Stimulated activated CD4-positive, alpha-beta T cell treated with anti-CD3 and anti-CD28 coated beads, Interleukin-1b, Interleukin-23, amount 100 ng/mL, for 48 hours (primary cell): ENCODE measurements around the gene KCNH8.

Experiments used
- DNase-seq: peaks from one replicate; pipeline ENCODE4 v3.0.0-alpha.2; 2020

Gene KCNH8

DNA sequence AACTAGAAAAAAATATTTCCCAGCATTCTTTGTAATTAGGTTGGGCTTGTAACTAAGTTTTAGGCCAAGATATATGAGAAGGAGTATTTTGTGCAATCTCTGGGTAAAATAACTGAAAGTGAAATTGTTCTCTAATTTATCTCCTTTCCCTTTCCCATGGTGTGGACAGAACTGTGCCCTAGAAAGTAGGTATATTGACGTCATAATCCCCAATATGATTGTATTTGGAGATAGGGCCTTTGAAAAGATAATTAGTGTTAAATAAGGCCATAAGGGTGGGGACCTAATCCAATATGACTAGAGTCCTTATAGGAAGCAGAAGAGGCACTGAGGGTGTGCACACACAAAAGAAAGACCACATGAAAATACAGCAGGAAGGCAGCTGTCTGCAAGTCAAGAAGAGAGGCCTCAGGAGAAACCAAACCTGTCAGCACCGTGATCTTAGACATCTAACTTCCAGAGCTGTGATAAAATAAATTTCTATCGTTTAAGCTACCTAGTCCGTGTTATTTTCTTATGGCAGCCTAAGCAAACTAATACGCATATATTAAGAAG lies 106.6 kb downstream of the KCNH8 start:
- no peak for DNase-seq

- DNase-seq: no peak
Observed at GRCh38 chr3:19256313-19256712, 108.0 kb downstream of the KCNH8 start.

GRCh38 chr3:19263606-19264005 lies 115.3 kb downstream of the KCNH8 start:
- no peak for DNase-seq

- no peak for DNase-seq
Observed at GRCh38 chr3:19264424-19264823, 116.1 kb downstream of the KCNH8 start.

GRCh38 chr3:19267040-19267439 lies 118.7 kb downstream of the KCNH8 start:
- no peak for DNase-seq

GRCh38 chr3:19270481-19270880 lies 122.2 kb downstream of the KCNH8 start:
- DNase-seq: no peak

GRCh38 chr3:19272296-19272695 lies 124.0 kb downstream of the KCNH8 start:
- no peak for DNase-seq

DNA sequence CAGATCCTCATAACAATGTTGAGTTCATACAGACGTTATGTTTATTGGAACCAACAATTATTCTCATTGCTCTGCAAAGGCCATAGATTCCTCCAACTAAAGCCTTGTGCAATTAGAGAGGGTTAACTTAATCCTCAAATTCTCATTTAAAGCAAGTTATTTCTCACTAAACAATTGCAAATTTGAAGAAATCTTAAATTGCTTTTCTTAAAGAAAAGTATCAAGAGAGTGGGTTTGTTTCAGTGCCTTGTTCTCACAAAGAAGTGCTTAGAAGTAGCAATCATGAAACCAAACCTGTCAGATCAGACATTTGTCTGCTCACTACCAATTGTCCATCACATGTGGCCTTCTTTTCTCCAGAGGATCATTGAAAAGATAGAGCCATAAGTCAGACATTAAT lies 124.8 kb downstream of the KCNH8 start:
- DNase-seq: no peak

DNA sequence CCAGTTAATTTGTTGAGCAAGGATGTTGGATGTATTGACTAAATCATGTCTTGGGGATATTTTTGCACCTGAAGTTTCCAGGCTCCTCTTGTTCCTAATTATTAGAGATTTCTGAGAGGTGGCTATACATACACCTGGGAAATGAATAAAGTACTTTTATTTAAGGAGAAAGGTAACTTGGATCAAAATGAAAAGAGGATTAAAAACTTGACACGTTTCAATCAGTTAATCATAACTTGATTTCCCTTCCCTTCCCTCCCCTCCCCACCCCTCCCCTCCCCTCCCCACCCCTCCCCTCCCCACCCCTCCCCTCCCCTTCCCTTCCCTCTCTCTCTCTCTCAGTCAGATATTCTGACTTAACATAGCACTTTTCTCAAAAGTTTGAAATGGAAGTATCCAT lies 126.3 kb downstream of the KCNH8 start:
- DNase-seq: no peak

GRCh38 chr3:19284974-19285373 lies 136.7 kb downstream of the KCNH8 start:
- DNase-seq: no peak

- no peak for DNase-seq
Observed at GRCh38 chr3:19293295-19293694, 145.0 kb downstream of the KCNH8 start.

DNA sequence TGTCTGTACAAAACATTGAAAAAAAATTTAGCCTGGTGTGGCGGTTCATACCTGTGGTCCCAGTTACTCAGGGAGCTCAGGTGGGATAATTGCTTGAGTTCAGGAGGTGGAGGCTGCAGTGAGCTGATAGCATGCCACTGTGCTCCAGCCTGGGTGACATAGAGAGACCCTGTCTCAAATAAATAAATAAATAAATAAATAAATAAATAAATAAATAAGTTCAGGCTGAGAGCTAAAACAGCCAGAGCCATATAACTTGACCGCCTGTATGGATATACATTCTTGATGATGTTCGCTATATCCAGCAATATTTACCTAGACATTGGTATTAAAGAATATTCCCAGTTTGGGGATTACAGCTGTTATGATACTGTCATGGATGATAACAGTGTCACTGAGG lies 146.9 kb downstream of the KCNH8 start:
- DNase-seq: no peak

DNA sequence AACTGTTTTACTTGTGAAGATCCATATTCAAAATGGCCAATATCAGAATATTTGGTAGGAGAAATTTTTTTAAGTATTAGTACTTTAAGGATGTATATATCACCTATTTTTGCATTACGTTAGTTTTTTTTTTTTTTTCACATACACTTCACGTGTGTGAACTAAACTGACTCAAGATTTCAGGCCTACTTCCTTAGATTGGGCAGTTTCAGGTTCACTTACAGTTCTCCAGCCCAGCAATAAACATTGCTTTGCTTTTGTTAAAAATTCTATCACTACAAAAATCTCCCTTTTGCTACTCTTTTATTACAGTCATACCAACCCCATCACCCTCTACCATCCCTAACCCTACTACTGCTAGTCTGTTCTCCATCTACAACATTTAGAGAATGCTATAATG lies 183.6 kb downstream of the KCNH8 start:
- DNase-seq: no peak

DNA sequence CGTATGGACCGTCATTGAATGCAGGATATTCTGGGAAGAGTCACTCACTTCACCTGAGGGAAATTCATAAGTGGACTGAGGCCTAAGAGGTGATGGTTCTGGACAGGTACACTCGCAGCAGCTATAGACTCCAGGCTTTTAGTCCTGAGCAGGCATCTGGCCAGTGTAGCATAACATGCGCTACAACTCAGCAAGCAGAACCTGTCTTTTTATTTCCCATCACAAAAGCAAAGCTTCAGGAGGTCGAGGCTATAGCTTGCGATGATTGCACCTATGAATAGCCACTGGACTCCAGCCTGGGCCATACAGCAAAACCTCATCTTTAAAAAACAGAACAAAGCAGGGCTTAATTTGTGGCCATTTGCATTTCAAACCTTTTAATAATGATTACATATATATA lies 185.8 kb downstream of the KCNH8 start:
- no peak for DNase-seq

- DNase-seq: no peak
Observed at GRCh38 chr3:19338769-19339168, 190.5 kb downstream of the KCNH8 start.

GRCh38 chr3:19342389-19342788 lies 194.1 kb downstream of the KCNH8 start:
- no peak for DNase-seq

GRCh38 chr3:19346759-19347158 lies 198.4 kb downstream of the KCNH8 start:
- DNase-seq: no peak

- no peak for DNase-seq
Observed at GRCh38 chr3:19347671-19348070, 199.4 kb downstream of the KCNH8 start.

- no peak for DNase-seq
Observed at GRCh38 chr3:19348500-19348899, 200.2 kb downstream of the KCNH8 start.

- DNase-seq: no peak
Observed at GRCh38 chr3:19348941-19349564, 200.7 kb downstream of the KCNH8 start.

DNA sequence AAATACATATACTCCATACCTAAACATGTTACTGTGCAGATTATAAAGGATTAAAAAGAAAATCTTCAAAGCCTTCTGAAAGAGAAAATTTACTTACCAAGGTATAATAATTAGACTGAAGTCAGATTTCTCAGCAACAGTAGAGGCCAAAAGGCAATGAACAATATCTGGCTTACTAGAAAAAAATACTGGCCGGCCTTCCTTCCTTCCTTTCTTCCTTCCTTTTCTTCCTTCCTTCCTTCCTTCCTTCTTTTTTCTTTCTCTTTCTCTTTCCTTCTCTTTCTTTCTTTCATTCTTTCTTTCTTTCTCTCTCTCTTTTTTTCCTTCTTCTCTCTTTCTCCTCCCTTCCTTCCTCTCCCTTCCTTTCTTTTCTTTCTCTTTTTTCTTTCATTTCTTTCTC lies 209.6 kb downstream of the KCNH8 start:
- DNase-seq: no peak

- no peak for DNase-seq
Observed at GRCh38 chr3:19363071-19363470, 214.8 kb downstream of the KCNH8 start.

DNA sequence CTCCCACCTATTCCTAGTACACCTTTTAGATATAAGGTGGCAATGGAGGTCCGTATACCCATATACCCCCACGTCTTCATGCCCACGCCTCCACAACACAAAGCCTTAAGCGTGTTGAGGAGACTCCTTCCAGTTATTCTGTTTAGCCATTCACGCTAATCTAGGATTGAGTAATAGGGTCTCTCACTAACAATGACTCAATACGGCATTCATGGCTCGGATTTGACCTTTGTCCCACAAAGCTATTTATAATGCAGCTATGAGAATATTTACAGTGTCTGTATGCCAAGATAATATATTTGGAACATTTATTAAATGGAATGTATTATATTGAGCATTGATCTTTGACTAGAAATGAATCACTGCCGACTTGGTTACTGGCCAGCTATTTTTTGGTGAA lies 215.8 kb downstream of the KCNH8 start:
- no peak for DNase-seq

DNA sequence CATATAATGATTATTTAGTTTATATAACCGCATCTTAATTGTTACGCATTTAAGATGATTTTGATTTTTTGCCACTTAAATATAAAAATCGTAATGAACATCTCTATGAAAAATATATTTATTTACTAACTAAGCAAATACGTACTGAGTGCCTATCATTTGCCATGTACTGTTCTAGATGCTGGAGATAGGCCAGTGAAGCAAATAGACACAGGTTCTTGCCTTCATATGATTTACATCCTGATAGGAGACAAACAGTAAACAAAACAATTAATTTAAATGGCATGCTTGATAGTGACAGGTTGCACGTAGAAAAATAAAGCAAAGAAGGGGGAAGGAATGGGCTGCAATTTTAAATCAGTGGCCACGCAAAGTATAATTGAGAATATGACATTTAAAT lies 217.2 kb downstream of the KCNH8 start:
- DNase-seq: no peak

GRCh38 chr3:19384868-19385267 lies 236.6 kb downstream of the KCNH8 start:
- no peak for DNase-seq
